ENCODE results near the gene PTPRN2. TPM values are rescaled to one million over a fixed set of nuclear protein-coding genes. Genes with fewer than 3 reads are reported as not detected.

The PTPRN2 gene
- total RNA-seq, 2 experiments from 2014 or later = 0.70 TPM; not detected in 1

- H2AFZ ChIP-seq (ENCODE audit: low read length) = no peak overlapping the region
- H3K9me2 ChIP-seq (ENCODE audit: insufficient read depth, low read length) = no peaks in the 10 kb centered on the region
- no peak overlapping the region for H3K27ac ChIP-seq (ENCODE audit: low read depth, low read length, poor library complexity, severe bottlenecking)
- DNase-seq (ENCODE audit: low spot score) = no peak
- H3K4me1 ChIP-seq (ENCODE audit: insufficient read depth, low read length, poor library complexity, severe bottlenecking) = no peaks in the 10 kb centered on the region
- BruUV-seq (replicated peaks) = no TSS peak
- ChIA-PET POLR2A (no interaction called here), CTCF (ENCODE audit: unreplicated experiment) (interaction anchor here (0.6 kb wide), 1 partner anchor 1074 kb away, joined by 8 read pairs; no protein-coding TSS in a partner anchor)
- TF ChIP-seq, protein P1, sequence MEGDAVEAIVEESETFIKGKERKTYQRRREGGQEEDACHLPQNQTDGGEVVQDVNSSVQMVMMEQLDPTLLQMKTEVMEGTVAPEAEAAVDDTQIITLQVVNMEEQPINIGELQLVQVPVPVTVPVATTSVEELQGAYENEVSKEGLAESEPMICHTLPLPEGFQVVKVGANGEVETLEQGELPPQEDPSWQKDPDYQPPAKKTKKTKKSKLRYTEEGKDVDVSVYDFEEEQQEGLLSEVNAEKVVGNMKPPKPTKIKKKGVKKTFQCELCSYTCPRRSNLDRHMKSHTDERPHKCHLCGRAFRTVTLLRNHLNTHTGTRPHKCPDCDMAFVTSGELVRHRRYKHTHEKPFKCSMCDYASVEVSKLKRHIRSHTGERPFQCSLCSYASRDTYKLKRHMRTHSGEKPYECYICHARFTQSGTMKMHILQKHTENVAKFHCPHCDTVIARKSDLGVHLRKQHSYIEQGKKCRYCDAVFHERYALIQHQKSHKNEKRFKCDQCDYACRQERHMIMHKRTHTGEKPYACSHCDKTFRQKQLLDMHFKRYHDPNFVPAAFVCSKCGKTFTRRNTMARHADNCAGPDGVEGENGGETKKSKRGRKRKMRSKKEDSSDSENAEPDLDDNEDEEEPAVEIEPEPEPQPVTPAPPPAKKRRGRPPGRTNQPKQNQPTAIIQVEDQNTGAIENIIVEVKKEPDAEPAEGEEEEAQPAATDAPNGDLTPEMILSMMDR (conservative IDR thresholded peaks at IDR 0.05; ENCODE audit: low read length) = no peak
- no peak for TF ChIP-seq EZH2phosphoT487 (IDR thresholded peaks at IDR 0.05; ENCODE audit: borderline replicate concordance, low read depth, low read length)
- H3K4me2 ChIP-seq (ENCODE audit: low read length) = no peak overlapping the region
- H3K4me3 ChIP-seq (ENCODE audit: low read depth, low read length, poor library complexity, severe bottlenecking) = no peak overlapping the region
- no peaks in the 10 kb centered on the region for H3K36me3 ChIP-seq (ENCODE audit: insufficient read depth, low read length)
- H3K79me2 ChIP-seq (ENCODE audit: insufficient read depth, low read depth, low read length) = no peaks in the 10 kb centered on the region
- H4K20me1 ChIP-seq (ENCODE audit: insufficient read depth, low read length) = no peaks in the 10 kb centered on the region
- no peaks in the 10 kb centered on the region for H3K9me3 ChIP-seq (ENCODE audit: low read length)
- intact Hi-C loops (cut with micrococcal nuclease; ENCODE audit: unreplicated experiment) = no loop called here
Observed at GRCh38 chr7:158139499-158139898, 448.1 kb downstream of the PTPRN2 start.

DNA sequence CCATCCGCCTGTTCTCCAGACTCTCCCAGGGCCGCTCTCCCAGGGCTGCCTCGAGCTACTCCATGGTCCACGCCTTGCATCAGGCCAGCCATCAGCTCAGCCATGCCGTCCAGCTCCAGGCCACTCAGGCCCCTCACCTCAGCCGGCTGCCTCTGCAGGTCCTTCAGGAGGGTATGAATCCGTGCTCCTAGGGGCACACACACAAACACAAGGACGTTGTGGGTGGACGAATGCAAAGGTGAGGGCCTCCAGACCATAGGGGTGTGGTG lies 449.4 kb downstream of the PTPRN2 start:
- intact Hi-C loops (cut with micrococcal nuclease; ENCODE audit: unreplicated experiment) = no loop called here
- Histone ChIP-seq H3K4me3 (ENCODE audit: low read depth, low read length, poor library complexity, severe bottlenecking) (no peak overlapping the region), H3K9me3 (ENCODE audit: low read length) (no peaks in the 10 kb centered on the region), H3K9me2 (ENCODE audit: insufficient read depth, low read length) (no peaks in the 10 kb centered on the region), H3K36me3 (ENCODE audit: insufficient read depth, low read length) (no peaks in the 10 kb centered on the region), H3K27ac (ENCODE audit: low read depth, low read length, poor library complexity, severe bottlenecking) (no peak overlapping the region), H3K4me1 (ENCODE audit: insufficient read depth, low read length, poor library complexity, severe bottlenecking) (no peaks in the 10 kb centered on the region), H3K79me2 (ENCODE audit: insufficient read depth, low read depth, low read length) (no peaks in the 10 kb centered on the region), H4K20me1 (ENCODE audit: insufficient read depth, low read length) (no peaks in the 10 kb centered on the region), H3K4me2 (ENCODE audit: low read length) (no peak overlapping the region), H2AFZ (ENCODE audit: low read length) (no peak overlapping the region)
- no TSS peak for BruUV-seq (replicated peaks)
- POLR2A ChIA-PET = no interaction called here
- no peak for DNase-seq (ENCODE audit: low spot score)
- CTCF ChIA-PET (ENCODE audit: unreplicated experiment) = no interaction called here
- TF ChIP-seq EZH2phosphoT487 (IDR thresholded peaks at IDR 0.05; ENCODE audit: borderline replicate concordance, low read depth, low read length) = no peak
- TF ChIP-seq, protein P1 (conservative IDR thresholded peaks at IDR 0.05; ENCODE audit: low read length) = no peak

DNA sequence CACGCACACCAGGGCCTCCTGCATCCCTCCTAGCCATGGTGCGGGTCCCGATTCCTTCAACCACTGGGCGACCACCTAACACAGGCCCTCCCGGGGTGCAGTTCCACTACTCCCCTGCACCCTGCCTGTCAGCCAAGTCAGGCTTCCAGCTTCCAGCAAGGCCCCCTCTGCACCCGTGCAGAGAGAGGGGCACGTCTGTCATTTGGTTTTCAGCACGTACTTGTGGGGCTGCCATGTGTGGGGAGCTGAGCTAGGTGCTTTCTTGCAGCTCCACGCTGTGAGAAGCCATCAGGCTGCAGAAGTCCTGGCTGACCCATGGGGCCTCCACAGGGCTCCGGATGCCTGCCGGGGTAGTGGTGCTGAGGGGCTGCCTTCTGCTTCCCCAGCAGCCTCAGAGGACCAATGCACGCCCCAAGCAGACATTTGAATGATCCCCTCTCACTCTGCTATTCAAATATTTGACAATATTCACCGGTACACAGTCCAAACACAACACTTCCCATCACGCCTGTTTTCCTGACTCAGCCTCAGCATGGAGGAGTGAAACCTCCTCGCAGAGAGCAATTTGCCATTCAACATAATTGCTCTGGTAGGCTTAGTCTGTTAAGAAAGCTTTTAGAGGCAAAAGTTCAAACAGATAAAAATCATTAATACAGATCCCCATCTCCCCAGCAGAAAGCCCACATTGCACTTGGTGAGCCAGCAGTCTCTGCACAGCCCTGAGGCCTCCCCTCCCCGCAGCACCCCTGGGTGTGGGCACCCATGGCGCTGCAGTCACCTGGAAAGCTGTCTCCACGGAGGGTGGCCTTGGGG lies 449.9 kb downstream of the PTPRN2 start:
- TF ChIP-seq, protein P1 (conservative IDR thresholded peaks at IDR 0.05; ENCODE audit: low read length) = no peak
- TF ChIP-seq EZH2phosphoT487 (IDR thresholded peaks at IDR 0.05; ENCODE audit: borderline replicate concordance, low read depth, low read length) = no peak

More for the DNA sequence above, 449.9 kb downstream of the PTPRN2 start:
- Histone ChIP-seq H3K4me1 (ENCODE audit: insufficient read depth, low read length, poor library complexity, severe bottlenecking) (no peaks in the 10 kb centered on the region), H3K4me2 (ENCODE audit: low read length) (no peak overlapping the region), H3K79me2 (ENCODE audit: insufficient read depth, low read depth, low read length) (no peaks in the 10 kb centered on the region), H3K4me3 (ENCODE audit: low read depth, low read length, poor library complexity, severe bottlenecking) (no peak overlapping the region), H3K27ac (ENCODE audit: low read depth, low read length, poor library complexity, severe bottlenecking) (no peak overlapping the region), H3K36me3 (ENCODE audit: insufficient read depth, low read length) (no peaks in the 10 kb centered on the region), H3K9me2 (ENCODE audit: insufficient read depth, low read length) (no peaks in the 10 kb centered on the region), H4K20me1 (ENCODE audit: insufficient read depth, low read length) (no peaks in the 10 kb centered on the region), H2AFZ (ENCODE audit: low read length) (no peak overlapping the region), H3K9me3 (ENCODE audit: low read length) (no peaks in the 10 kb centered on the region)
- ChIA-PET CTCF (ENCODE audit: unreplicated experiment) (no interaction called here), POLR2A (no interaction called here)
- intact Hi-C loops (cut with micrococcal nuclease; ENCODE audit: unreplicated experiment) = no loop called here
- BruUV-seq (replicated peaks) = no TSS peak
- no peak for DNase-seq (ENCODE audit: low spot score)

Measured in OCI-LY7 (cell line).